ENCODE measurements around the gene B4GALNT1.

- TF ChIP-seq, protein P1, sequence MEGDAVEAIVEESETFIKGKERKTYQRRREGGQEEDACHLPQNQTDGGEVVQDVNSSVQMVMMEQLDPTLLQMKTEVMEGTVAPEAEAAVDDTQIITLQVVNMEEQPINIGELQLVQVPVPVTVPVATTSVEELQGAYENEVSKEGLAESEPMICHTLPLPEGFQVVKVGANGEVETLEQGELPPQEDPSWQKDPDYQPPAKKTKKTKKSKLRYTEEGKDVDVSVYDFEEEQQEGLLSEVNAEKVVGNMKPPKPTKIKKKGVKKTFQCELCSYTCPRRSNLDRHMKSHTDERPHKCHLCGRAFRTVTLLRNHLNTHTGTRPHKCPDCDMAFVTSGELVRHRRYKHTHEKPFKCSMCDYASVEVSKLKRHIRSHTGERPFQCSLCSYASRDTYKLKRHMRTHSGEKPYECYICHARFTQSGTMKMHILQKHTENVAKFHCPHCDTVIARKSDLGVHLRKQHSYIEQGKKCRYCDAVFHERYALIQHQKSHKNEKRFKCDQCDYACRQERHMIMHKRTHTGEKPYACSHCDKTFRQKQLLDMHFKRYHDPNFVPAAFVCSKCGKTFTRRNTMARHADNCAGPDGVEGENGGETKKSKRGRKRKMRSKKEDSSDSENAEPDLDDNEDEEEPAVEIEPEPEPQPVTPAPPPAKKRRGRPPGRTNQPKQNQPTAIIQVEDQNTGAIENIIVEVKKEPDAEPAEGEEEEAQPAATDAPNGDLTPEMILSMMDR (IDR thresholded peaks at IDR 0.05): no peak
- TF ChIP-seq POLR2A (IDR thresholded peaks at IDR 0.05): no peak
Measured at GRCh38 chr12:57606821-57607220, 26.2 kb downstream of the B4GALNT1 start.
